GM19238 (cell line): ENCODE results near the gene HNRNPC.
"Not testable (repeated sequence)": the region's sequence is repeated elsewhere in the genome, so short reads cannot be mapped to it uniquely, and the experiment has no call there.

Source experiments
- DNase-seq: peaks from one replicate; pipeline ENCODE4 v3.0.0; 2011; ENCODE audit warnings: low spot score; ENCODE audit not compliant: insufficient read length

Gene HNRNPC

DNA sequence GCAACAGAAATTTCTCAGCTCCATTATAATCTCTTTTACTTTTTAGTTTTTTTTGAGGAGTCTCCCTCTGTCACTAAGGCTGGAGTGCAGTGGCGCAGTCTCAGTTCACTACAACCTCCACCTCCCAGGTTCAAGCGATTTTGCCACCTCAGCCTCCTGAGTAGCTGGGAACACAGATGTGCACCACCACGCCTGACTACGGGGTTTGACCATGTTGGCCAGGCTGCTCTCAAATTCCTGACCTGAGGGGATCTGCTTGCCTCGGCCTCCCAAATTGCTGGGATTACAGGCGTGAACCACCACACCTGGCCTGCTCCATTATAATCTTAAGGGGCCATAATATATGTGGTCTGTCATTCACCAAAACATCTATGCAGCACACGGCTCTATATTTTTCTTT lies 23.4 kb downstream of the HNRNPC start:
- no peak for DNase-seq

DNA sequence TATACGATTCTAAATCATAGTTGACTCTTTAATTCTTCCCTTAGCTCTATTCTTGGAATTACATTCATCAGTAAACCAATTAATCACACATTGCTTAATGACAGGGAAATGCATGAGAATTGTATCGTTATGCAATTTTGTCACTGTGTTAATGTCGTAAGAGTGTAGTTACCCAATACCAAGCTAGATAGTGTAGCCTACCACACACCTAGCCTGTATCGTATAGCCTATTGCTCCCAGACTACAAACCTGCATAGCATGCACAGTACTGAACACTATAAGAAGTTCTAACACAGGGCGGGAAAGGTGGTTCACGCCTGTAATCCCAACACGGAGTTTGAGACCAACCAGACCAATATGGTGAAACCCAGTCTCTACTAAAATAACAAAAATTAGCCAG lies 24.7 kb downstream of the HNRNPC start:
- no peak for DNase-seq

DNA sequence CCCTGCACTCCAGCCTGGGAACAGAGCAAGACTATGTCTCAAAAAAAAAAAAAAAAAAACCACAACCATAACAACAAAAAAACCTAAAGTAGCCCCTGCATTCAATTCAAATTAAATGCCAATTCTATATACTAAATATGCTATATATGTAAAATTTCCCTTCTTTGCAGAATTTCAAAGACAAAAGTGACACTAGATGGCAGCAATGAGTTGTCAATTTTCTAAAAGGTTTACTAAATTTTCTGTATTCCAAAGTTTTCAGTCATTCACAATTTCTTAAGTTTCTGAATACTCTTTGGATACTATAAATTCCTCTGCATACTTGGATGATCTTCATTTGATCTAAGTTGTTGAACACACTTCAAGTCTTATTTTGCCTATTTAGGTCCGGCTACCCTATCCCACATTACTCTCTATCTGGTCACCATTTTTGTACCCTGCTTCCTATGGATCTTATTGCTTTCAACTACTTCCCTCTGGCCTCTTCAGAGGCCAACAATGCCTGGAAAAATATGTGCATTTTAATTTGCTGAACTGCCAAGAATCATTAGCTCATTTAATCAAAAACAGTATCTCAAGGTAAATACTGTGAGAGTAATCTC lies 27.9 kb downstream of the HNRNPC start:
- no peak for DNase-seq

DNA sequence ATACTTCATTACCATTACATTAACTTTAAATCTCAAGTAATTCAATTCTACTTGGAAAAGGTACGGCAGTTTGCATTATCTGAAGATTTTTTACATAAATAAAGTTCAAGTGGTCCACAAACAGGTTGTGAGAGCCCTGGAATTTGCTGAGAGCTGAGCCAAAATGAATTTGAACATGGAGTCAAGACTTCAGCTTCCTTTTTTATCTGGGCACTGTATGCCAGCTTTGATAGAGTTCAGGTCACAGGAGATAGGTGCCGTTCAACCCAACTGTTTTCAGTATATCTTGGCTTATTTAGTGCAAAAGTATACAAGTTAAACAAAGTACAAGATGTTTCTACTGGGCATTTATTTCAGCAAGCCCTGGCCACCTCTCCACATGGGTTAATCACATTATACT lies 28.8 kb downstream of the HNRNPC start:
- no peak for DNase-seq

DNA sequence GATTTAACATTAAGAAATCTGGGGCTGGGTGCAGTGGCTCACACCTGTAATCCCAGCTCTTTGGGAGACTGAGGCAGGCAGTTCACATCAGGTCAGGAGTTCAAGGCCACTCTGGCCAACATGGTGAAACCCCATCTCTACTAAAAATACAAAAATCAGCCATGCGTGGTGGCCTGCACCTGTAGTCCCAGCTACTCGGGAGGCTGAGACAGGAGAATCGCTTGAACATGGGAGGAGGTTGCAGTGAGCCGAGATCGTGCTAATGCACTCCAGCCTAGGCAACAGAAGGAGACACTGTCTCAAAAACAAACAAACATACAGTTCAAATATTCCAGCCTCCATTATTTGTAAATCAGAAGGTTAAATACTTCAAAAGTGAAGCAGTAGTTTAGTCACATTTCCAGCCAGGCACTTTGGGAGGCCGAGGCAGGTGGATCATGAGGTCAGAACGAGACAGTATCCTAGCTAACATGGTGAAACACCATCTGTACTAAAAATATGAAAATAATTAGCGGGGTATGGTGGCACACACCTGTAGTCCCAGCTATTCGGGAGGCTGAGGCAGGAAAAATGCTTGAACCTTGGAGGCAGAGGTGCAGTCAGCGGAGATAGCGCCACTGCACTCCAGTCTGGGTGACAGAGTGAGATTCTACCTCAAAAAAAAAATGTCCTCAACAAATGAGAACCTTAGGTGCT lies 30.3 kb downstream of the HNRNPC start:
- DNase-seq: no peak

DNA sequence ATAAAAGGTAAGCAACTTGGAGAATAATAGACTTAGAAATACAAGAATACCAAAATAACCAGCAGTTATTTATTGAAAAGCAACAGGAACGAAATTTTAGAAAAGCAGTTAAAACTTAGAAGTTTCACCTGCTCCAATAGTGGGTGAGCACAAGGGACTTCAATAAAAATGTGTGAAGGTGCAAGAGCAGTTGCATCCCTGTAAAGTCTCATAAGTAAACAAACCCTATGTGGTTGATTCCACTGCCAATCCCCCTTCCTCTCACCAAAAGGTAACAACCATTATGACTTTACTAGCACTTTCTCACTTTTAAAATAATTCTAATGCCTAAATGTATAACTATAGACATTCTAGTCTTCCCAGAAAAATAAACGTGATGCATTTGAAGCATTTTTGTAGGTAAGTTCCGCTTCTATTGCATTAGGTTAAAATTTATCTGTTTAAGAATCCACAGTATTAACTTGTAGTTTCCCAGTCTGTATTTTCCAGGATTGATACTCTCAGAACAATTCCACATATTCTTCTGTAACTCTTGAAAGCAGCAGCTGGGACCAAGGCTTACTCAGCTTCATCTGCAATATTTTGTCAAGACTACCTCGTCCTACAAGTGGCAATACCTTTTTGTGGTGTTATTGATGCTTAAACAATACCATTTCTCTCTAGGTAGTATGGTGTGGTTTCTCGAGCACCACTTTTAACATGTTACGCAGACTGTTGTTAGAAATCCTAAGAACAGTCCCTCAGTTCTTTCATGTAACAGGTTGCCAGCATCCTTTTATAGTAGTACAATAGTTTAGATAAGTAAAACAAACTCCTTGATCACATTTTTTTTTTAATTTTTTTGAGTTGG lies 32.1 kb downstream of the HNRNPC start:
- DNase-seq: no peak

DNA sequence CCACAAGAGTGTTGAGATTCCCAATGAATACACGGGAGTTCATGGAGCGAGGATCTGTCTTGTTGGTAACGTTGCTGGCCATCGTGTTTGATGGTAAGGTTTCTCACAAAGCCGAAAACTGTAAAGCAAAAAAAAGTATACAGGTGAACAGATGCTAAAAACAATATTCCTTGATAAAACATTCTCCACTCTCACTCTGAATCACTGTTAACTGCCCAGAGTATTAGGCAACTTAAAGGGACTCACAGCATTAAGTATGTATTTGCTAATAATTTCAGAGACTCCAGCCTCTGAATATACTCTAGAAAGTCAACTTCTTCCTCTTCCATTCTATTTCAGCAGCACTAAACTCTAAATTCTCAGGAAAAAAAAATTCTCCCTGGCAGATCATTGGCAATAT lies 35.1 kb downstream of the HNRNPC start:
- no peak for DNase-seq

DNA sequence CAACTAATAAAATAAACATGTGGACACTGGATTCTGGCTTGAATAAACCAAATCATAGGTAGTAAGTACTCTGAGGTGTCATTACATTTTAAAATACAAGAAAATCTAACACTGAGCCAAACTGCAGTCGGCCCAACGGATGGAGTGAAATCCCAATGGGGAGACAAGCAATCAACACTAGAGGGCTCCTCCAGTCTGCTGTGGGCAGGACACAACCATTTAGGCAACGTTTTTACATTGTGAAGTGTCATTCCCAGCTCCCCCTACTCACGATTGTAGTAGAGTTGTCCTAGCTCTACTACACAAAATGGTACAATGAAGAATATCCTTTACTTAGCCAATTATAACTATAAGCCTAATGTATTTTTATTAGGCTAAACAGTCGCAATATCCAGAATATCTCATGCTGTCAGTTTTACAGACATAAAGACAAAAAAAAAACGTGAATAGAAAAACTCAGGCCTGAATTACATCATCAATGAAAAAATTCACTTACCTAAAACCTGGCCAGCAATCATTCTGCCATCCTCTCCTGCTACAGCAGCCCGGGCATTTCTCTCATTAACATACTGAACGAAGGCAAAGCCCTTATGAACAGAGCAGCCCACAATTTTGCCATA lies 35.7 kb downstream of the HNRNPC start:
- no peak for DNase-seq

DNA sequence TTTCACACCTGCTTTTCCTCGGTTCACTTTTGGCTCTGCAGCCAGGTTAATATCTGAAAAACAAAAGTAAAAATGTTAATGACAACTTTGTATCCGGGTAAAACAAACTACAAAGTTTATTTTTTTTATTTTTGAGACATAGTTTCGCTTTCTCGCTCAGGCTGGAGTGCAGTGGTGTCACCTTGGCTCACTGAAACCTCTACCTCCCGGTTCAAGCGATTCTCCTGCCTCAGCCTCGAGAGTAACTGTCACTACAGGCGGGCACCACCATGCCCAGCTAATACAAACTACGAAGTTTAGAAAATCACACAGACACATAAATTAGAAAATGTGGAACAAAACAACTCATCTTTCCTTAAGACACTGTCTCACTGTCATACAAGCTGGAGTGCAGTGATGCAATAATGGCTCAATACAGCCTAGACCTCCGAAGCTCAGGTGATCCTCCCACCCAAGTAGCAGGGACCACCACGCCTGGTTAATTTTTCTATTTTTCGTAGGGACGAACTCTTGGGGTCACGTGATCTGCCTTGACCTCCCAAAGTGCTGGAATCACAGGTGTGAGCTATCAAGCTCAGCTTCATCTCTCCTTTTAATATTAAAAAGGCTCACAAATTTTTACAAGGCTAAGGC lies 38.1 kb downstream of the HNRNPC start:
- DNase-seq: no peak

DNA sequence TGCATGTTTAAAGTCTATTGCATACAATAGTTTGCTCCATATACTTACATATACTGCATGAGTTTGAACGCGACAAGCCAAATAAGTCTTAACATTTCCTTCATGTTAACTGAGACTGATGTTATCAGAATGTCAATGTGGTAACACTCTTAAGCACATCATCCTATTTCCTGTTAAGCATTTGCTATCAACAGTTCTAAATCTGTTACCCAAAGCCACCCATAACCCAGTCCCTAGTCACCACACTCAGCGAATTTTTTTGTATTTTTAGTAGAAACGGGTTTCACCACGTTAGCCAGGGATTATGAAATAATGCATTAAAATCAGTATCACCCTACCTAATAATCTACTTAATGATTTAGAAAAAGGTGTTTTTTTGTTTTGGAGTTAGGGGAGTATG lies 39.4 kb downstream of the HNRNPC start:
- no peak for DNase-seq

DNA sequence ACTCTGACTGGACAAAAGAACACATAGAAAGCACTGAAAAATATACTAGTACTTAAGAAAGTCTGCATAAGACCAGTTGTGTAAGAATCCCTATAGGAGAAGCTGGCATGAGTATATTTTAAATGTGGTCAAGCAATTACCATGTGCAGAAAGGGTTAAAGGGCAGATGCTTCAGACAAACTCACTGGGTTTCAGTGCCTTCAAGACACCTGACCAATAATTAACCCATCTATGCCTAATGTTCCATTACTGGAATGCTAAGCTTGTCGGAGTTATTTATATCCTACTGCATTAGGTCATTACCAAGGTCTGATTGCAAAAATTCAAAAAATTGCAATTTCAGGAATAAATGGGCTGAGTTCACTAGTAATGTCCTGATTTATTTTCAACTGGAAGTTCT lies 41.3 kb downstream of the HNRNPC start:
- DNase-seq: no peak

DNA sequence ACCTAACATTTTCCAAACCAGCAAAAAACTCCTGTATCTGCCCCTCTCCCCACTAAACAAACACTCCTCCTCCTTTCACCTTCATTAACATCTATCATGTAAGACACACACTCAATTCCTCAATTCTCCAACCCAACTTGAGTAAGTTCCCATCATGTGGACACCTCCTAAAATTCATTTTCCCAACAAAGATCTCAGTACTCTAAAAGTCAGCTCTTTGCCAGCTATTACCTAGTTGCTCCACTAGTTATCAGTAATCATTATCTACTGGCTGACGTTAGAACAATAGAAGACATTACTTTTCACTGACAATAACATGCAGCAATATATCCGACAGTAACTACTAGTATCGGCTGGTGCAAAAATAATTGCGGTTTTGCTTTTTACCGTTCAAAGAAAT lies 42.1 kb downstream of the HNRNPC start:
- DNase-seq: no peak

DNA sequence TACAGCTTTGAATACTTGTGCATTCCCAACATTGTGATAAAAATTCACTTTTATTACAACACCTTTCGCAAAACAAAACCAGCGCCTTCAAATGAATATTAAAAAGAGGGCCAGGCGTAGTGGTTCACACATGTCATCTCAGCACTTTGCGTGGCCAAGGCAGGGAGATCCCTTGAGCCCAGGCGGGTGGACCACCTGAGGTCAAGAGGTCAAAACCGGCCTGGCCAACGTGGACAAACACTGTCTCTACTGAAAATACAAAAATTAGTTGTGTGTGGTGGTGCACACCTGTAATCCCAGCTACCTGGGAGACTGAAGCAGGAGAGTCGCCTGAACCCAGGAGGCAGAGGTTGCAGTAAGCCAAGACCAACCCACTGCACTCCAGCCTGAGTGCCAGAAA lies 42.8 kb downstream of the HNRNPC start:
- DNase-seq: no peak

DNA sequence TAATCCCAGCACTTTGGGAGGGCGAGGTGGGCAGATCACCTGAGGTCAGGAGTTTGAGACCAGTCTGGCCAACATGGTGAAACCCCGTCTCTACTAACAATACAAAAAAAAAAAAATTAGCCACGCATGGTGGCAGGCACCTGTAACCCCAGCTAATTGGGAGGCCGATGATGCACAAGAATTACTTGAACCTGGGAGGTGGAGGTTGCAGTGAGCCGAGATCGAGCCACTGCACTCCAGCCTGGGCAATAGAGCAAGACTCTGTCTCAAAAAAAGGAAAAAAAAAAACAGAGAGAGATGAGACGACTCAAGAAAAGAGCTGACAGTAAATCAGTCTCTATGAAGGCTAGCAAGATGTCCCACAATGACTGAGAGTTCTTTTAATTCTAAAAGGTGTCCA lies 44.1 kb downstream of the HNRNPC start:
- not testable (repeated sequence) for DNase-seq

DNA sequence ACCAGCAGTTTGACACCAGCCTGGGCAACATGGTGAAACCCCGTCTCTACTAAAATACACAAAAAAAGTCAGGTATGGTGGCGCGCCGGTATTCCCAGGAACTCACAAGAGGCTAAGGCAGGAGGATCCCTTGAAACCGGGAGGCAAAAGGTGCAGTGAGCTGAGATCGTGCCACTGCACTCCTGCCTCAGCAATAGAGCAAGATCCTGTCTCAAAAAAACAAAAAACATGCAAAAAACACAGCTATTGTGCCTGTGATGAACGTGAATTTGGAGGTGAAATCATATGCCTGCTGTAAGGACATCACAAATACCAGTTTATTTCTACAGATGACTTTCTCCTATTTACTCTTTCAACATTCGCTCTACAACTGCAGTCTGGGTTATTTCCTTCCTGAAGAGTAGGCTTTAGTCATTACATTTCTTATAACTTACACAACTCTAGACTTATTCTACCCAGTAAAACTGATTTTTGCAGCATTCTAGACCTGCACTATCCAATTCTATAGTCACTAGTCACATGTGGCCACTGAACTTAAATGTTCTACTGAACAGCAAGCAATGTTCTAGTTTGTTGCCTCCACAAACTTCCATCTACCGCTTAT lies 48.3 kb downstream of the HNRNPC start:
- DNase-seq: no peak

DNA sequence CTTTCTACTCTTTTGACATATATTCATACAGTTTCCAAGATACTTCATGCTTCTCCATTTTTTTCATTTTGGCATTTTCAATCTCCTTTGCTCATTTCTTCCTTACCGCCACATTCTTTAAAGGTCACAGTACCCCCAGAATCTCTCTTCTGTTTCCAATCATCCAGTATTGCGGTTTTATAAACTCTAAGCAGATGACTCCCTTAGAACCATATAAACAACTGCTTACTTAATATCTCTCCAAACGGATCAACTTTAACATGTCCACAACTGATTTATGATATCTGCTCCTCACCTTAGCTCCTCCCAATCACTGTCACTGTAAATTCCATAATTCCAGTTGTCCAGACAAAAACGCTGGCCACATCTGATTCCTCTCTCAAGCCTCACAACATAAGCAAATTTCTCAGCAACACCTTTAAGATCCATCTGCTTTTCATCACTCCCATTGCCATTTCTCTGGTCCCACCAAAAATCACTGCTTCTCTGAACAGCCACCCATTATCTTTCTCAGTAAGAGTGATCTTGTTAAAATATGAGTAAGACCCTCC lies 49.6 kb downstream of the HNRNPC start:
- DNase-seq: no peak

DNA sequence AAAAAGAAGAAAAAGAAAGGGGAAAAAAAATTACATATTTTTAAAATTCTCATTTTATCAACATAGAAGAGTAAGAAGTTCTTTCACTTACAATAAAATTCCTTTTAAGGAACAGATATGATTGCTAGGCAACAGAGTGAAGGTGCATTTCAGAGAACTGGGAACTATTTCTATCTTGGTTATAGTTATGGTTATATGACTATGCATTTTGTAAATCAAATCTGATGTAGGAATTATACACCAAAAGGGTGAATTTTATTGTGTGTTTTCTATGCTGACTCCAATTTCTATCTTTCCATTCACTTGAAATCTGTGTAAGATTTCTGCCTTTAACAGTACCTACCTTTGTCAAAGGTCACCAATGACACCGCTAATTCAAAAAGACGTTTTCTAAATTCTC lies 50.1 kb downstream of the HNRNPC start:
- no peak for DNase-seq

DNA sequence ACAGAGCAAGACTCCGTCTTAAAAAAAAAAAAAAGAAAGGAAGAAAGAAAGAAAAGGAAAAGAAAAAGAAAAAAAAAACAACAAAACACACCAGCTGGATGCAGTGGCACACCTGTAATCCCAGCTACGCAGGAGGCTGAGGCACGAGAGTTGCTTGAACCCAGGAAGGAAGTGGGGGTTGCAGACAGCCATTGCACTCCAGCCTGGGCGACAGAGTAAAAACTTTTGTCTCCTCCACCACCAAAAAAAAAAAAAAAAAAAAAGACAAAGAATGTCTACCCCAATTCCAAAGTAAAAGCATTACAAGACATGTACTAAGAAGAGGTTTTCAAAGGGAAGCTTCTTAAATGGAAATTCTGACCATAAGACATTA lies 53.4 kb downstream of the HNRNPC start:
- DNase-seq: no peak

DNA sequence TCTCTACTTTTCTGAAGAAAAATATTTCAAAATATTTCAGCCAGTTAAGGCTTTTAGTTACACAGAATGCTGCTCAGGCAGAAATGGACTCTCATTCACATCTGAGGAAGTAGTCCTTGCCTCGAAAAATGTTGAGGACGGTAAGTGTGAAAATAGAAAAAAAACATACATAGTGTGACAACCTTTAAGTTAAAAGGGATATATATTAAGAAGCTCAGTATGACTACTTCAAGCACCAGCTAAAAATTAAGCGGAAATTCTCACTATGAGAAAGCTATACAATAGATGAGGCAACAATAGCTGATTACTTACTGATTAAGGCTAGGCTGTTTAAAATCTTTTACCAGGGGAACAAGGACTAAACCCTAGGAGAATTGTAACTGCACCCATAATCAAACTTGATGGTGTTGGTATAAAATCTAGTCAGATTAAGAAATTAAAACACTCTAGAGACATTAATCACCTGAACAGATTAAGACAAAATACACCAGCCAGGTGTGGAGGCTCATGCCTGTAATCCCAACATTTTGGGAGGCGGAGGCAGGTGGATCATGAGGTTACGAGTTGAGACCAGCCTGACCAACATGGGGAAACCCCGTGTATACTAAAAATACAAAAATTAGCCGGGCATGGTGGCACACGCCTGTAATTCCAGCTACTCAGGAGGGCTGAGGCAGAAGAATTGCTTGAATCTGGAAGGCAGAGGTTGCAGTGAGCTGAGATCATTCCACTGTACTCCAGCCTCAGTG lies 53.9 kb downstream of the HNRNPC start:
- no peak for DNase-seq

DNA sequence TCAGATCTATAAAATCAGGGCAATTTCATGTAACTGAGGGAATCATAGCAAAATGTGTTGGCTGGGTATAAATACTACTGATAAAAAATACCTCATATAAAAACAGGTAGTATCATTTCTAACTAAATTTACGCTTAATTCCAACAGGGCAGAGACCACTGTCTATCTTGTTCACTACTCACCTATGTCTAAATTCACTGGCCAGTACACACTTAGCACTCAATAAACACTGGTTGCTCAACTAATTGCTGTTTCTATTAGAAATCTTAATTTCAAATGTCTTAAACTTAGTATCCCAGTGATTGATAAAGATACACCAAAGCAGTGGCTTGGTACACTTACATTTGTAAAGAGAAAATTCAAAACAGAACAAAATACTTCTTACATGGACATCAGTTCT lies 55.6 kb downstream of the HNRNPC start:
- no peak for DNase-seq
